ENCODE measurements around the gene ITIH5. TPM values are rescaled to one million over a fixed set of nuclear protein-coding genes. Genes with fewer than 3 reads are reported as not detected.

Gene ITIH5
- total RNA-seq, 3 donors from 2014 or later (not counting 1 experiment from before 2014, with no cell fraction given): not detected

- H3K27ac ChIP-seq (ENCODE audit: low read length): no peak overlapping the region
- ATAC-seq (no peak), DNase-seq (no peak)
- intact Hi-C loops (cut with micrococcal nuclease): no loop called here
- H3K9me3 Mint-ChIP-seq: no peaks in the 10 kb centered on the region
- H3K36me3 ChIP-seq (ENCODE audit: control insufficient read depth, insufficient read depth, low read length): no peaks in the 10 kb centered on the region
- peaks cover 3 to 7% of the 10 kb centered on the region in 2 donors for H3K27me3 Mint-ChIP-seq (ENCODE audit: low read depth in 2 of 2)
- 86% methylated on average over 11 of the region's 11 CpGs for WGBS (ENCODE audit: insufficient coverage)
- TF ChIP-seq CTCF (IDR thresholded peaks at IDR 0.05): no peak
- peaks cover 5% of the 10 kb centered on the region in 2 donors for H3K4me1 Mint-ChIP-seq
- peaks cover 4% of the 10 kb centered on the region for H3K4me1 ChIP-seq (ENCODE audit: control insufficient read depth, insufficient read depth, low read length)
- no peak overlapping the region for H3K27ac Mint-ChIP-seq
- no peaks in the 10 kb centered on the region for H3K27me3 ChIP-seq (ENCODE audit: control insufficient read depth, insufficient read depth, low read length)
- H3K9me3 ChIP-seq (ENCODE audit: control insufficient read depth, insufficient read depth, low read length): no peaks in the 10 kb centered on the region
- no peak overlapping the region for H3K4me3 ChIP-seq (ENCODE audit: low read length)
- no peak overlapping the region for H3K4me3 Mint-ChIP-seq
- H3K36me3 Mint-ChIP-seq: no peaks in the 10 kb centered on the region
Measured at GRCh38 chr10:7520507-7521485, 146.0 kb downstream of the ITIH5 start.

- intact Hi-C loops (cut with micrococcal nuclease): no loop called here
- no peak for ATAC-seq
- WGBS (ENCODE audit: insufficient coverage): 87% methylated on average over 6 of the region's 6 CpGs
Measured at GRCh38 chr10:7519351-7519750, 147.4 kb downstream of the ITIH5 start.

GRCh38 chr10:7518693-7519092 is 148.1 kb downstream of the ITIH5 start:
- no peak for DNase-seq
- no peak for TF ChIP-seq CTCF (IDR thresholded peaks at IDR 0.05)
- Mint-ChIP-seq H3K4me1 (peaks cover 8 to 9% of the 10 kb centered on the region in 2 donors), H3K4me3 (no peak overlapping the region), H3K9me3 (no peaks in the 10 kb centered on the region), H3K36me3 (no peaks in the 10 kb centered on the region), H3K27ac (no peak overlapping the region), H3K27me3 (ENCODE audit: low read depth in 2 of 2) (peaks cover 0 to 3% of the 10 kb centered on the region in 2 donors)
- no peak overlapping the region for H3K27ac ChIP-seq (ENCODE audit: low read length)
- WGBS (ENCODE audit: insufficient coverage): 90% methylated on average over 1 of the region's 1 CpG
- ATAC-seq: no peak
- H3K36me3 ChIP-seq (ENCODE audit: control insufficient read depth, insufficient read depth, low read length): no peaks in the 10 kb centered on the region
- no peaks in the 10 kb centered on the region for H3K27me3 ChIP-seq (ENCODE audit: control insufficient read depth, insufficient read depth, low read length)
- intact Hi-C loops (cut with micrococcal nuclease): no loop called here
- H3K4me3 ChIP-seq (ENCODE audit: low read length): no peak overlapping the region
- H3K4me1 ChIP-seq (ENCODE audit: control insufficient read depth, insufficient read depth, low read length): peaks cover 7% of the 10 kb centered on the region
- no peaks in the 10 kb centered on the region for H3K9me3 ChIP-seq (ENCODE audit: control insufficient read depth, insufficient read depth, low read length)

More at GRCh38 chr10:7519351-7519750, 147.4 kb downstream of the ITIH5 start:
- no peaks in the 10 kb centered on the region for H3K36me3 Mint-ChIP-seq
- Histone ChIP-seq H3K4me1 (ENCODE audit: control insufficient read depth, insufficient read depth, low read length) (peaks cover 4% of the 10 kb centered on the region), H3K4me3 (ENCODE audit: low read length) (no peak overlapping the region), H3K9me3 (ENCODE audit: control insufficient read depth, insufficient read depth, low read length) (no peaks in the 10 kb centered on the region), H3K27ac (ENCODE audit: low read length) (no peak overlapping the region), H3K36me3 (ENCODE audit: control insufficient read depth, insufficient read depth, low read length) (no peaks in the 10 kb centered on the region), H3K27me3 (ENCODE audit: control insufficient read depth, insufficient read depth, low read length) (no peaks in the 10 kb centered on the region)
- no peaks in the 10 kb centered on the region for H3K9me3 Mint-ChIP-seq
- no peak for TF ChIP-seq CTCF (IDR thresholded peaks at IDR 0.05)
- H3K4me1 Mint-ChIP-seq: peaks cover 1 to 2% of the 10 kb centered on the region in 2 donors
- no peak overlapping the region for H3K4me3 Mint-ChIP-seq
- peaks cover 0 to 3% of the 10 kb centered on the region in 2 donors for H3K27me3 Mint-ChIP-seq (ENCODE audit: low read depth in 2 of 2)
- no peak overlapping the region for H3K27ac Mint-ChIP-seq
- DNase-seq: no peak
